Epidermal melanocyte (primary cell): ENCODE results near the gene C19orf73.
"Not testable (repeated sequence)": the region's sequence is repeated elsewhere in the genome, so short reads cannot be mapped to it uniquely, and the experiment has no call there.

Source experiments
- DNase-seq: peaks from one replicate; pipeline ENCODE4 v3.0.0; 2011; ENCODE audit warnings: low spot score; ENCODE audit not compliant: insufficient read length

Gene C19orf73

DNA sequence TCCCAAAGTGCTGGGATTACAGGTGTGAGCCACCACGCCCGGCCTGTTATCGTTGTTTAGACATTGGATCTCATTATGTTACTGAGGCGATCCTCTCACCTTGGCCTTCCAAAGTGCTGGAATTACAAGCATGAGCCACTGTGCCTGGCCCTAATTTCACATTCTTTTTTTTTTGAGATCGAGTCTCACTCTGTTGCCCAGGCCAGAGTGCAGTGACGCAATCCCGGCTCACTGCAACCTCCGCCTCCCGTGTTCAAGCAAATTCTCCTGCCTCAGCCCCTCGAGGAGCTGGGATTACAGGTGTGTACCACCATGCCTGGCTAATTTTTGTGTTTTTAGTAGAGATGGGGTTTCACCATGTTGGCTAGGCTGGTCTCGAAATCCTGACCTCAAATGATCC, 4.3 kb upstream of the C19orf73 start:
- DNase-seq: not testable (repeated sequence)

DNA sequence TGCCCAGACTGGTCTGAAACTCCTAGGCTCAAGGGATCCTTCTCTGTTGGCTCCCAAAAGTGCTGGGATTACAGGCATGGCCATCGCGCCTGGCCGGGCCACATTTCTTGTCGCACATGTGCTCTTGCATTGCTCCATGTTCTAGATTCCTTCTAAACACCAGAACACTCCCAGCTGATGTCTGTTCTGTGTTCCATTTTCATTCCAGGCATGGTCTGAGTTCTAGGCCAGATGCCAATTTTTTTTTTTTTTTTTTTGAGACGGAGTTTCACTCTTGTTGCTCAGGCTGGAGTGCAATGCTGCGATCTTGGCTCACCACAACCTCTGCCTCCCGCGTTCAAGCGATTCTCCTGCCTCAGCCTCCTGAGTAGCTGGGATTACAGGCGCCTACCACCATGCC, 2.9 kb upstream of the C19orf73 start:
- DNase-seq: not testable (repeated sequence)

DNA sequence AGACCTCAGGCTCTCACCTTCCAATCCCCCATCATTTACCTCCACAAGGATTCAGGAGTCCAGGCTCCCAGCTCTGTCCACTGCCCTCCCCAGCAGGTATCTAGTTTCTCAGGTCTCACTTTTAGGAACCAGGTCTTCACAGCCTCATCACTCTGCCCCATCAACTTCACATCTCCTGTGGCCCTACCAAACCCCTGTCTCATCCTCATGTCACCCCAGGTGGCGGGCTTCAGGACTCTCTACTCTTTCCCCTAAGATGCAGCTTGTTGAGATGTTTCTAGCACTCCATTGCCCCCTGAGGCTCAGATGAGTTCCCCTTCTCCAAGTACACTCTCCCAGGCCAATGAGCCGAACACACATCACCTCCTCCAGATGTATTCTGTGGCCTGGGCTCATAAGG, 1.9 kb upstream of the C19orf73 start:
- DNase-seq: no peak

DNA sequence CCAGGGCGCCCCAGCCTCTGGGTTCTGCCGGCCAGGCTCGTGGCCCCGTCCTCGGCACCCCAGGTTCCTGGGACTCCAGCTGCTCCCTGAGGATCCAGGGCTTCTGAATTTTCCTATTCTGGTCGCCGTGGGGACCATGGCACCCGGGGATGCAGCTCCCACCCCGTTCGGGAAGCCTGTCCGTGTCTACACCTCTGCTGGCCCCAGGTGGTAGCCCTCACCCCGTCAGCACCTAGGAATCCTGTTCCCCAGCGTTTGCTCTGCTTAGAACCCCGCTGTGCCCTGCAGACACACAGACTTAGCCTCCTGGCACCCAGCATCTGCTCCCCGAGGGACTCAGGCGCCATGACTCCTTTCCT, 1.4 kb upstream of the C19orf73 start:
- DNase-seq: no peak

DNA sequence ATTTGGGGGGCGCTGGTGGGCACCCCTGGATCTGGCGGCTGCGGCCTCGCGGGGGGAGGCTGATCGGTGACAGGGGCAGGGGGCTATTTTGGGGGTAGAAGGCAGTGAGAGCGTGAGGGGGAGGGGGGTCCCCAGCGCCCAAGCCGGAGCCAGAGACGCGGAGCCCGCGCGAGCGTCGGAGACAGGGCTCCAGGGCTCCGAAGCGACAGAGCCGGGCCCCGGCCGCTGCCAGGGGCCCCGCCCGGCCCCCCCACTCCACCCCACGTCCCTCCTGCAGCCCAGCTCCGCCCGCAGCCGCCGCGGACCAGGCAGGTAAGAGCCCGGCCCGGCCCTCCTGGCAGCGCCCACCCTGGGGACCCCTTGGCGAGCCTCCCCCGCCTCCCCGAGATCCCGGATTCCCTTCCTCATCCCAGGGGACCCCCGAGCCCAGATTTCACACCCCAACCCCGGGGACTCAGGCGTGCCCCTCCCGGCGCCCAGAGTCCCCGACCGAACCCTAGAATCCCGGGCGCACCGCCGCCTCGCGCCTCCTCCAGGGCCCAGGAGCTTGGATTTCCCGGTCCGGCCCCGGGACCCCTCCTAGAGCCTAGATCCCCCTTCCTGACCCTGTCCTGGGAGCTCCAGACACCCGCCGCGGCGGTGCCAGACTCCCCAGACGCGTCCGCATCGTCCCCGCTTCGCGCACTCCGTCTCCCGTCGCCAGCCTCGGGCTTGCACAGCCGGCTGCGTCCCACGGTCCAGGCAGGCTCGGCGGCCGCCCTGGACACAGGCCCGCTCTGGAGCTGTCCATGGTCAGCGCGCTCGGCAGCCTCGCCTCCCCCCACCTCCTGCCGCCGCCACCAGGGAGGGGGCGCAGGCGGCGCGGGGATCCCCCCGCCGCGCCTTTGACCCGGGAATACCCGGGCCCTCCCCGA, 725 bp upstream of the C19orf73 start, which contains the start of gene PPFIA3:
TSS of gene PPFIA3 (plus strand) at position 134 of the 914 bp plus-strand sequence. CDS start 8,330 bp downstream, outside the sequence.
- DNase-seq: peak; percentile 43

DNA sequence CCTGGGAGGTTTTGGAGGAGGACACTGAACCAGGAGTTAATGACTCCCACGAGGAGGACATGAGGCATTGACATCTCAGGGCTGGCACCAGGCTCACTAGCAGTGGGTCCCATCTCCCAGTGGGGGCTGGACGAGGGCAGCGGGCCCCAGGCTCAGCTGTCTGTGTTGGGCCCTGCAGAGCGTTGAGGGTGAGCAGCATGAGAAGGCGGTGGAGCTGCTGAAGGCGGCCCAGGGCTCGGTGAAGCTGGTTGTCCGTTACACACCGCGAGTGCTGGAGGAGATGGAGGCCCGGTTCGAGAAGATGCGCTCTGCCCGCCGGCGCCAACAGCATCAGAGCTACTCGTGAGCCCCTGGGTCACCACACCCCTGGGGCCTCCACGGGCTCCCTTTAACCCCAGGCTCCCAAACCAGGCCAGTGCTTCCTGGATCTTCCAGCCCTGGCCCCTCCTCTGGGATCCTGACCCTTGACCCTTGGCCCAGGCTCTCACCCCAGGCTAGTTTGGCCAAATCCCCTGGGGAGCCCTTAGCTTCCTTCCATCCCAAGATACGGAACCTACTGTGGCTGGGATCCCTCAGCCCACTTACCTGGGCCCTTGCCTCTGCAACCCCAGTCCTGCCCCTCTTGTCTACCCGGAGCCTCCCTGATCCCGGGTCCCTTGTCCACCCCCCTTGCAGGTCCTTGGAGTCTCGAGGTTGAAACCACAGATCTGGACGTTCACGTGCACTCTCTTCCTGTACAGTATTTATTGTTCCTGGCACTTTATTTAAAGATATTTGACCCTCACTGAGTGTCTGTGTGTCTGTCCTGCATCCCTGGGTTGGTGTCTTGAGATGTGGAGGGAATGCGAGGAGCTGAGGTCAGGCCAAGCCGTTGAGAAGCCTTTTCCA, 1.0 kb downstream of the C19orf73 start:
- no peak for DNase-seq

DNA sequence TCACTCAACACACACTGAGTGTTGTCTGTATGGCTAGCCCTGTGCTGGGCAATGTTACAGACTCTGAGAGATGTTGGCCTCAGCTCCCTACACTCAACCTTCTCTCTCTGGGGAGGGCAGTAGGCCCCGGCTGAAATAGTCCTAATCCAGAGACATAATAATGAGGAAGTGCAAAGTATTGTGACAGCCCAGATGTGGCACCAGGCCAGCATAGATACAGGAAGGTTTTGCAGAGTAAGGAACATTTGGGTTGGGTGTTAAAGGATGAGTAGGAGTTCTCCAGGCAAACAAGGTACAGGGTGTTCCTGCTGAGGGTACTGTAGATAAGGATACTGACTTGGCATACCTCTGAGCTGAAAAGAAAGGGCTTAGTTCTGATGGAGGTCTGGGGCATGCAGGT, 2.4 kb downstream of the C19orf73 start:
- no peak for DNase-seq

DNA sequence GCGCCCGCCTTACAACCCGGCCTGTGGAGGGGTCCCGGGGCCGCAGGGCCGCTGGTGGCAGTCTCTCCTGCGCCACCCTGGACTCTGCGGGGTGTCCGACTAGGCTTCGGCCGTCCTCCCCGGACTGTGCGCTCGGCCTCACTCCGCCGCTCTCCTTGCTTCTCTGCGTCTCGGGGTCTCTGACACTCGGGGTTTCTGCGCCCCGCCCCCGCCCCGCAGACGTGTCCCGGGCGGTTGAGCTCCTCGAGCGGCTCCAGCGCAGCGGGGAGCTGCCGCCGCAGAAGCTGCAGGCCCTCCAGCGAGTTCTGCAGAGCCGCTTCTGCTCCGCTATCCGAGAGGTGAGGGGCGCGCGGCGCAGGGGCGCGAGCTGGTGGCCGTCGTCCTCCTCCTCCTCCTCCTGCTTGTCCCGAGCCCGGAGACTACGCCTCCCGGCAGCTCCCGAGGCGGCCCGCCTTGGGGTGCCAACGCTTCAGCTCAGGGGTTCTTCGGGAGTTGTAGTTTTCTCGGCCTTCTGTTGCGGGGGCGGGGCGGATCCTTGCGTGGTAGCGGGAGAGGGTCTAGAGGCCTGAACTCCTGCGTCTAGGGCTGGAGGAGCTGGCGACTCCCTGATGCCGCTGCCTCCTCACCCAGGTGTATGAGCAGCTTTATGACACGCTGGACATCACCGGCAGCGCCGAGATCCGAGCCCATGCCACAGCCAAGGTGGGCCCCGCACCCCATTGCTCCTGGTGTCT, 4.1 kb downstream of the C19orf73 start:
- DNase-seq: peak; percentile 41

DNA sequence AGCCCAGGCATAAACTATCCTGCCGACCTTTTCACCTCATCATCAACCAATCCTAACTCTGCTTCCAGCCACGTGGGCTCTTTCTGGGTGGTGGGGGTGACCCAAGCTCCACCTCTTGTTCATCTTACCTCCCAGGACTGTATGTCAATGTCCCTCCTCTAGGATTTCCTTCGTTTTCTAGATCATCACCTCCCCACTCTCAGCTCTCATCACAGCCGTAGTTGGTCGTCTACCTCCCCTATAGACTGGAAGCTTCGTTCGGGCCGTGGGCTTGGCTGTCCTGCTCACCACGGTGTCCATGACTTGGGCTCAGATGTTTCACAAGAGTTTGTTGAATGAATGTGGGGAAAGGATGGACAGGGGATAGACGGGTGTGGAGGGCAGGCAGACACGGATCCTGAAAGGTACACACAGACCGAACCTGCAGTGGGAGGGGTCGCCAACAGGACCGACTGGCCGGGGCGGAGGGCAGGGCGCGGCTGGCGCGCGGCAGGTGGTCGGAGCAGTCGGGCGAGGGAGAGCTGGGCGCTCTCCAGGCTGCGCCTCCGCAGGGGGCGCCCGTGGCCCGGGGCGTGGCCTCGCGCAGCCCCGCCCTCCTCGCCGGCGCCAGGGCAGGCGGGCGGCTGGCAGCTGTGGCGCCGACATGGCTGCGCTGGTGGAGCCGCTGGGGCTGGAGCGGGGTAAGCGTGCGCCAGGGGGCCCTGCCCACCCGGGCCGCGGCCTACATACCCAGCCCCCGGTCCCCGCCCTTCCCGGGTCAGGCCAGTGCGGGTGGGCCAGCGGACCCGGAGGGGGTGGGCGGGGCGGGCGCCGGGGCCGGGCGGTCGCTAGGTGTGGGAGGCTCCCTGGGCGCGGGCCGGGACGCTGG, 4.9 kb downstream of the C19orf73 start, which contains the start of gene LIN7B:
TSS of gene LIN7B (plus strand) at position 609 of the 868 bp plus-strand sequence. CDS start at position 644, 35 bp downstream.
- DNase-seq: peak; percentile 87

DNA sequence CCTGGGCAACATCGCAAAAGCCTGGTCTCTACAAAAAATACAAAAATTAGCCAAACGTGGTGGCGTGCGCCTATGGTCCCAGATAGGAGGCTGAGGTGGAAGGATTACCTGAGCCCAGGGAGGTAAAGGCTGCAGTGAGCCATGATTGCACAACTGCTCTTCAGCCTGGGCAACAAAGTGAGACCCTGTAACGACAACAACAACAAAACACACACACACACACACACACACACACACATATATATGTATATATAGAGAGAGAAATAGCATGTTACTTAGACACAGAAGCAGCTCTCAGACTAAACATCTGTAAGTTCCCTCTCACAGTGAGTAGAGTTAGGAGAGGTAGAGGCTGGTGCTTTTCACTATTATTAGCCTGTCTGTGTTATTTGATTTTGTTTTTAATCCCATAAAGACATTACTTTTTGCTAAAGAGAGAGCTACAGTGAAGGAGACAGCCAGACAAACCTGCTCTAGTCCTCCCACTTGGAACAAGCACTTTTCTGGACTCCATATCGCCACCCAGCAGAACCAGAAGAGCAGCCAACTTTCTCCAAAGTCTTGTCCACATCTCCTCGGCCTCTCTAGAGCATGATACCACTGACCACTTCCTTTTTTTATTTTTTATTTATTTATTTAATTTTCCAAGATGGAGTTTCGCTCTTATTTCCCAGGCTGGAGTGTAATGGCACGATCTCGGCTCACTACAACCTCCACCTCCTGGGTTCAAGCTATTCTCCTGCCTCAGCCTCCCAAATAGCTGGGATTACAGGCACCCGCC, 7.5 kb downstream of the C19orf73 start:
- DNase-seq: no peak

DNA sequence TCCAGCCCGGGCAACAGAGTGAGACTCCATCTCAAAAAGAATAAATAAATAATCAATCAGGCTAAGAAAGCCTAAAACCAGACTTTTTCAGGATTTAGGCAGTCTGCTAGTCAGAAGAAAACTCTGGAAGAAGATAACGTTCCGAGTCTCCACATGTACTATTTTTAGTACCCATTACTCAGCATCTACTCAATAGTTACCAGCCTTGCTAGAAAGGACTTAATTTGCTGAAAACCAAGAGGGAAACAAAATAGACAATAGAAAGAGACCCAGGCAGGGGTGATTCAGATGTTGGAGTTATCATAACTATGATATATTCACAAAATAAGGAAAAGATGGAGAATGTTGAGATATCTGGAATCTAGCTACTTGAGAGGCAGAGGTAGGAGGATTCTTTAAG, 8.4 kb downstream of the C19orf73 start:
- DNase-seq: no peak

DNA sequence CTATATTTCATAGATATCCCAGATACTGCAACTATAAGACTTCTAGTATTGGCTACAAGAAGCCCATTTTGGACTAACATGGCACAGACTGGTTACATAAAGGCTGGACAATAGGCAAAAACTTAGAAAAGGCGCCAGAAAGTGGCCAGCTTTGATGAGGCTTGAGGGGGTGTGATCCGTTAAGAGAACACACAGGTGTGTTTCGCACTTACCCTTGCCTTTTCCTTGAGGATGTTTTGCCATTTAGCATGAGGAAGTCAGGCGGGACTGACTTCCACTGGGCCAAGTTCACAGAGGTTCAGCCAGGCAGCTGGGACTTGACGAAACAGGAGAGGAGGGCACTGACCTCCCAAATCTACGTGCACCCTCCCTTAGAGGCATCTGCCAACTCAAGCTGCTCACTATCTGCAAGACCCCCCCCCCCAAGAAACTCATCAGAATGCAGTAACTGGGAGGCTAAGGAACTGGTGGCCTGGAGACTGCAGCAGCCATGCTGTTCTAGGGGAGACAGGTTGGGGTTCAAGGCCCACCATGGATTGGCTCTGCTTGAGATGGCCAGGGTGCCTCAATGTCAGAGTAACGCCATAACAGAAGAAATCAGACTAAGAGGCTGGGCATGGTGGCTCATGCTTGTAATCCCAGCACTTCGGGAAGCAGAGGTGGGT, 9.2 kb downstream of the C19orf73 start:
- no peak for DNase-seq

DNA sequence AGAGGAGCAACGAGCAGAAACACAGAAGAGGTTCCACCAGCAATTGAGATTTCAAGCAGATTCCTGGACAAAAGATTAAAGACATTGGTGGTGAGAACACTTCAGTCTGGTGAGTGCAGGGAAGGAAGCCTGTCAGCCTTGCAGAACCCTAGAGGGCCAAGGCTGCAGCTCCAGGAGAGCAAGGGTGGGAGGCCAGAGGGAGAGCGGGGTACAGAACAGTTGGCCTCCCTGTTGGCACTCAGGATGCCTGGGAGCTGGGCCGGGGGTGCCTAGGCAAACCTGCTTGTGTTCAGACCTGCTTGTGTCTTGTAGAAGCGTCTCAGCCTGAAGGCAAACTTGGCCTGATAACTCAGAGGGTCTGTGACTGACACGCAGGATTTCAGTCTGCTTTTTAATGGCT, 9.9 kb downstream of the C19orf73 start:
- DNase-seq: no peak

DNA sequence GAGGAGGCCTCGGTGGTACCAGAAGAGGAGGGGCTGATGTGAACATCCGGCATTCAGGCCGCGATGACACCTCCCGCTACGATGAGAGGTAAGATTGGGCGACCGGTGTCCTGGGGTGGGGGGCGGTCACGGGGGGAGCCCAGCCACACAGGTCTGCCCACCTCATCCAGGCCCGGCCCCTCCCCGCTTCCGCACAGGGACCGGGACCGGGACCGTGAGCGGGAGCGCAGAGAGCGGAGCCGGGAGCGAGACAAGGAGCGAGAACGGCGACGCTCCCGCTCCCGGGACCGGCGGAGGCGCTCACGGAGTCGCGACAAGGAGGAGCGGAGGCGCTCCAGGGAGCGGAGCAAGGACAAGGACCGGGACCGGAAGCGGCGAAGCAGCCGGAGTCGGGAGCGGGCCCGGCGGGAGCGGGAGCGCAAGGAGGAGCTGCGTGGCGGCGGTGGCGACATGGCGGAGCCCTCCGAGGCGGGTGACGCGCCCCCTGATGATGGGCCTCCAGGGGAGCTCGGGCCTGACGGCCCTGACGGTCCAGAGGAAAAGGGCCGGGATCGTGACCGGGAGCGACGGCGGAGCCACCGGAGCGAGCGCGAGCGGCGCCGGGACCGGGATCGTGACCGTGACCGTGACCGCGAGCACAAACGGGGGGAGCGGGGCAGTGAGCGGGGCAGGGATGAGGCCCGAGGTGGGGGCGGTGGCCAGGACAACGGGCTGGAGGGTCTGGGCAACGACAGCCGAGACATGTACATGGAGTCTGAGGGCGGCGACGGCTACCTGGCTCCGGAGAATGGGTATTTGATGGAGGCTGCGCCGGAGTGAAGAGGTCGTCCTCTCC, 11.1 kb downstream of the C19orf73 start:
- DNase-seq: no peak

DNA sequence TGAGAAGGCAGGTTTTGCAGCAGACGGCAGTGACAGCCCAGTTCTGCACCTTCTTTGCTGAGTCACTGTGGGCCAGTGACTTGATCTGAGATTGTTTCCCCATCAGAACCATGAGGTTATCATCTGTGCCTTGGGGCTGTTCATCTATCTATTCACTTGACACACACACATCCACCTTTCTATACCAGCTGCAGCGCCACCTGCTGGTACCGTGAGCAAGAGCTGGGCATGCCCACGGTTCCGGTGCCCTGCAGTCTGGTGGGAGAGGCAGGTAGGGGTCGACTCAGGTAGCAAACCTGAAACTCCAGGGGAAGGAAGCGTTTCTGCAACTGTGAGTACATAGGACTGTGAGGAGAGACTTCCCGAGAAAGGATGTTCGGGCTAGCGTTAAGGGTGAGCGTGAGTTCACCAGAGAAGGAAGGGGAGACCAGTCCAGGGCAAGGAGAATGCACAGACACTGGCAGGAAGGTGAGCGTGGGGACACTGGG, 12.3 kb downstream of the C19orf73 start:
- peak; percentile 34 for DNase-seq

DNA sequence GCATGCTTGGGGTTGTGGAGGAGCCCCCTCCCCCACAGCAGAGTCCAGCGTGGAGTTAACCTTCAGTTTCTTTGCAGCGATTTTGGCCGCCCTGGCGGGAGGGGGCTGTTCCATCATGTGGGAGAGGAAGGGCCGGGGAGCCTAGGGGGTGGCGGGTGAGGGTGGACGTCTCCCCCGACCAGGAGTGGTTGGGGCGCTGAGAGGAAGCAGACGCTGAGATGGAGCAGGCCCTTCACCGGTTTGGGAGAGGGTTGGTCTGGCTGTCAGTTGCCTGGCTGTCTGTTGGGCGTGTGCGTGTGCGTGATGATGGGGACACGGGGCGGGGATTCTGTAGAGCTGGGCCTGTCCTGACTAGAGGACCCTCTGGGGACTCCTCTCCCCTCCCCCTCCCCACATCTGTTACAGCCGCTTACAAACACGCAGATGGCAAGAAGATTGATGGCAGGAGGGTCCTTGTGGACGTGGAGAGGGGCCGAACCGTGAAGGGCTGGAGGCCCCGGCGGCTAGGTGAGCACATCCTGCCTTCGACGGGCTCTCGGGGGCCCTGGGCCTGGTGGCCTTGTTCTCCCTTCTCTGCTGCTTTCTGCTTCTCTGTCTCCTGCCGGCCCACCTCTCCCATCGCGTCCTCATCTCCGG, 14.6 kb downstream of the C19orf73 start:
- DNase-seq: no peak

DNA sequence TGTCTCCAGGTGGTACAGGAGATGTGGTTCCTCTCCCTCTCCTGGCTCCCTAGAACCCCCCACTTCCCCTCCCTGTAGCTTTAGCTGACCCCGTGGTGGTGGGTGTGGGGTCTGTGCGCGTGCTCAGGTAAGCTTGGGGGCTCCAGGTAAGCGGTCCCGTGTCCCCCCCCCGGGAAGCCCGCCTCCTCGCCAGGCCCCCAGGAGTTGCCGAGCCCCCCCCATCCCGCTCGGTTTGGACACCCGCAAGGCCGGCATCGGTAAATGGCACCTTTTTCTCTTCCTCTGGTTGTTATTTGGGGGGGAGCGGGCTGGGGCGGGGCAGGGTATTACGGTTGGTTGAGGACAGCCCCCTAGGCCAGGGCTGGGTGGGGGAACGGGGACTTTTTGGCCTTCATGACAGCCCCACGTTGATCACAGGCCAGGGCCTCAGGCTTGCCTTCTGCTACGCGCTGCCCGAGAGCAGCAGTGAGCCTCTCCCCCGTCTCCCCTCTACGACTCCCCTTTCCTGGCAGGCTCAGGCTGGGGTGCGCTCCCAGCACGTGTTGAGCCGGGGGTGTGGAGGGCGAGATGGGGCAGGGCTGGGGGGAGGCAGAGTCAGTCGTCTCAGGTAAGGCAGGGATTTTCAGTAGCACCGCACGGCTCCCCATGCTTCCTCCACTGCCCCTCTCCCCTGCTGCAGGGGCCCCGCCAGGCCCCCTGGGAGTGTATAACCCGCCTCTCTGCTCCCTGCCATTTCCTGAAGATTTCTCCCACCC, 15.4 kb downstream of the C19orf73 start:
- no peak for DNase-seq
